GM18505 (cell line): ENCODE results near the gene KCNK4.
A peak's percentile ranks its signal among the peaks of the same experiment; 100 is the strongest.
"Not testable (repeated sequence)": the region's sequence is repeated elsewhere in the genome, so short reads cannot be mapped to it uniquely, and the experiment has no call there.

Experiments used
- ATAC-seq: cut with Tn5 transposase; IDR thresholded peaks from one replicate; pipeline ENCODE4 v1.9.1; 2021; ENCODE audit not compliant: unreplicated experiment
- POLR2A ChIP-seq: IDR thresholded peaks from 4 replicates; pipeline ENCODE4 v1.6.1; 2011; ENCODE audit warnings: borderline replicate concordance; ENCODE audit not compliant: insufficient read depth, insufficient read length; ENCODE audit errors: extremely low read depth

The KCNK4 gene

DNA sequence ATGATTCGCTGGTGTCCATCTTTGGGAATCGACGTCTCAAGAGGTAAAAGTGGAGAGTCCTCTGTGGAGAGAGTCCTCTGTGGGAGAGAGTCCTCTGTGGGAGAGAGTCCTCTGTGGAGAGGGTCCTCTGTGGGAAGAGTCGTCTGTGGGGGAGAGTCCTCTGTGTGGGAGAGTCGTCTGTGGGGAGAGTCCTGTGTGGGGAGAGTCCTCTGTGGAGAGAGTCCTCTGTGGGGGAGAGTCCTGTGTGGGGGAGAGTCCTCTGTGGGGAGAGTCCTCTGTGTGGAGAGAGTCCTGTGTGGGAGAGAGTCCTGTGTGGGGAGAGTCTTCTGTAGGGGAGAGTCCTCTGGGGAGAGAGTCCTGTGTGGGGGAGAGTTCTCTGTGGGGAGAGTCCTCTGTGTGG is 29.9 kb downstream of the KCNK4 start:
- no peak for ATAC-seq
- no peak for TF ChIP-seq POLR2A

DNA sequence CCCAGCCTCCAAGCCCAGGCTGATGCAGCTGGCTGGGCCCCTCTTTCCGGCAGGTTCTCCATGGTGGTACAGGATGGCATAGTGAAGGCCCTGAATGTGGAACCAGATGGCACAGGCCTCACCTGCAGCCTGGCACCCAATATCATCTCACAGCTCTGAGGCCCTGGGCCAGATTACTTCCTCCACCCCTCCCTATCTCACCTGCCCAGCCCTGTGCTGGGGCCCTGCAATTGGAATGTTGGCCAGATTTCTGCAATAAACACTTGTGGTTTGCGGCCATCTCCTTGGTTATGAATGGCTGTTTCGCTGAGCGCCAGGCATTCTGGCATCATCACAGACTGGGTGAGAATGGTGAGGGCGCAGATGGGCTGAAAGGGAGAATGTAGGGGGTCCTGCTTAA is 30.4 kb downstream of the KCNK4 start:
- no peak for TF ChIP-seq POLR2A
- ATAC-seq: no peak

DNA sequence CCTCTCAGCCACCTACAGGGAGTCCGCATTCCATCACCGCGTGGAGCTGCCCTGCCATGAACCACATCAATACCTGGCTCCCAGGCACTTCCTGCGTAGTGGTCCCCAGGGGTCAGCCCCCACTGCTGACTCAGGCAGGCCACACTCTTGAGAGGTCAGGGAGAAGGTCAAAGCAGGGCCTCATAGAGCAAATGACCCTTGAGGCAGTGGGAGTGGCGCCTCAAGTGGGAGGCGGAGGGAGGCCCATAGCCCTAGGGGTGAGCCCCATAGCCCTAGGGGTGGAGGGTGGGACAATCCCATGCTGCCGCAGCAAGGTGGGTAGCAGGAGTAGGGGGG is 31.8 kb downstream of the KCNK4 start:
- ATAC-seq: no peak
- no peak for TF ChIP-seq POLR2A

DNA sequence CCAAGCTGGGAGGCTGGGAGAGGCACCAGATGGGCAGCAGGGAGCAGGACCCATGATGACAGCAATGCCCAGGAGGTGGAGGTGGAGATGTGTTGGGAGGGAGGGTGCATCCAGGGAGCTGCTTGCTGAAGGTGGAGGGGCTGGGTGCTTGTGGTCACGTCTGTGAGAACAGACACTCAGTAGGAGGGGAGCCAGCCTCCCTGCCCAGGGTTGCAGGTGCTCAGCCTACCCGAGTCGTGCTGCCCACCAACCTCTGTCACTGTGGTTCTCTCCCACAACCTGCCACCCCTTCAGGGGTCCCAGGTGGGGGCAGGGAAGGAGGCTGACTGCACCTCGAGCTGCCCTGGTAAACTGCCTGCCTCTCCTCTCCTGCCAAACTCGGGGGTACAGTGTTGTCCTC is 32.3 kb downstream of the KCNK4 start:
- TF ChIP-seq POLR2A: no peak
- no peak for ATAC-seq

DNA sequence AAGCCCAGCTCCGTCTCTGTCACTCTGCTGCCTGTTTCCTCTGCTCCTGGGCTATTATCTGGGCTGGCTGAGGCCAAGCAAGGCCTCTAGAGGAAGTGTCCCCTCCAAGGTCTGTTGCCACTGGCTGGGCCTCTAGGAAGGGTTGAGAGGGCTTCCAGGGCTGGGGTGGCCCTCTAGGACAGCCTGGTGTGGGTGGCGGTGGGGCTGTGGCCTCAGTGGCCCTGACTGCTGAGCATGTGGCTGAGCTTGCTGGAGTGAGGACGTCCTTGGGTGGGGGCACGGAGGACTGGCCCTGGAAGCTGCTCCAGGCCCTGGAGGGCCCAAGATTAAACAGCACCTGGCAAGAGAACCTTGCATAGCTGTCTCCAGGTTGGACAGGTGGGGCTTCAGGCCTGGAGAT is 32.9 kb downstream of the KCNK4 start:
- not testable (repeated sequence) for ATAC-seq

DNA sequence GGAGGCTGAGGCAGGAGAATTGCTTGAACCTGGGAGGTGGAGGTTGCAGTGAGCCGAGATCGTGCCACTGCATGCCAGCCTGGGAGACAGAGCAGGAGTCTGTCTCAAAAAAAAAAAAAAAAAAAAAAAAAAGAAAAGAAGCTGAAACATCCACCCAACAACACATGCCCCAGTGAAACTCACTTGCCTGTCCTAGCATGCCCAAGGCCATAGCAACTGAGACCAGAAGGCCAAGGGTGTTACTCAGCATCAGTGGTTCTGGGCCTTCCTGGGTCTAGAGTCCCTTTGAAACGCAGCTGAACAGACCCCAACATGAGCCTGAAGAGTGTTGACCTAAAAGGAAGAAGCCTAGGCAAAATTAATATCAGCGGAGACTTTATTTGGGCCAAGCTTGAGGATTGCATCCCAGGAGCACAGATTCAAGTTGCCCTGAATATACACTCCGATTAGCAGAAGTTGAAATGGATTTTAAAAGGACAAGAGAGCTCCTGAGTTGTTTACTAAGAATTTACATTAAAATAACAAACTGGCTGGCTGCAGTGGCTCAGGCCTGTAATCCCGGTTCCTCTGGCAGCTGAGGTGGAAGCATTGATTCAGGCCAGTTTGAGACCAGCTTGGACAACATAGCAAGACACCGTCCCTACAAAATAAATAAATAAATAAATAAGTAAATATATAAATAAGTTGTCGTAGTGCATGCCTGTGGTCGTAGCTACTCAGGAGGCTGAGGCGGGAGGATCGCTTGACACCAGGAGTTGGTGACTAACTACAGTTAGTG is 33.8 kb downstream of the KCNK4 start:
- ATAC-seq: no peak
- no peak for TF ChIP-seq POLR2A

DNA sequence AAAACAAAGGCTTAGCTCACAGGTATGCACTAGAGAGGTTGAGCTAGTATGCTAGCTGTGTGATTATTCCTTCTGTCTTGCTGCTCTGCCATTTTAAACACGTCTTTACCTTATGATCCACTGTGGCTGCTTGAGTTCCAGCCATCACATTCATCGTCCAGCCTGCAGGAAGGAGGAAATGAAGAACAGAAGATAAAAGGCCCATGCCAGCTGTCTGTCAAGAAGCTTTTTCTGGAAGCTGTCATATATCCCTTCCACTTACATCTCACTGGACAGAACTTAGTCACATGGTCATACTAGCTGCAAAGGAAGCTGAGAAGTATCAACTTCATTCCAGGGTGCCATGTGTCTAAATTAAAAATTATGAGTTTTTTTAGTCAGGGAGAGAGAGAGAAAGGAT is 36.3 kb downstream of the KCNK4 start:
- ATAC-seq: no peak
- no peak for TF ChIP-seq POLR2A

DNA sequence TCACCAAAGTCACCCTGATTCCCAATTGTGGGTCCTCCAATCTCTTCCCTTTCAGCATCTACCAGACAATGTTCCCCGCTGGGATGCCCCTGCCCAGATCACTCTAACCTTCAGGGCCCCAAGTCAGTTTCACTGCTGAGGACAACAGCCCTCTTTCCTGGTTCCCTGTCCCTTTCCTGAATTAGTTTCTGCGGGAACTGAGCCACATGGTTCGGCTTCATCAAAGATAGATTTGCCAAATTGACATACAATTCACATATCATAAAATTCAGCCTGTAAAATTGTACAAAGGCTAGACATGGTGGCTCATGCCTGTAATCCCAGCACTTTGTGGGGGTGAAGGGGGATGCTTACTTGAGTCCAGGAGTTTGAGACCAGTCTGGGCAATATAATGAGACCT is 36.9 kb downstream of the KCNK4 start:
- ATAC-seq: no peak
- TF ChIP-seq POLR2A: no peak

DNA sequence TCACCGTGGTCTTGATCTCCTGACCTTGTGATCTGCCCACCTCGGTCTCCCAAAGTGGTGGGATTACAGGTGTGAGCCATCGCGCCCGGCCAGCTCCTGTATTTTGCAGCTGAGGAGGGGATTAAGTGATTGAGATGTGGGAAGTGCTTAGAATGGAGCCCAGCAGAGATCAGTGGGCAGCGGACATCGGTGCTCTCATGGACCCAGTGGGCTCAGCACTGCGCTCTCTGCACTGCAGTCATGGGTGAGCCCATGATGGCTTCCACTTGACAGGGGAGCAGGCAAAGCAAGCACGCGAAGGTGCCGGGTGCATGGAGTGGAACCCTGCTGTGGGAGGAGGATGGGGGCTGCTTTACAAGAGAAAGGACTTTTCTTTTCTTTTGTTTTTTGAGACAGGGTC is 39.8 kb downstream of the KCNK4 start:
- no peak for ATAC-seq
- TF ChIP-seq POLR2A: no peak

DNA sequence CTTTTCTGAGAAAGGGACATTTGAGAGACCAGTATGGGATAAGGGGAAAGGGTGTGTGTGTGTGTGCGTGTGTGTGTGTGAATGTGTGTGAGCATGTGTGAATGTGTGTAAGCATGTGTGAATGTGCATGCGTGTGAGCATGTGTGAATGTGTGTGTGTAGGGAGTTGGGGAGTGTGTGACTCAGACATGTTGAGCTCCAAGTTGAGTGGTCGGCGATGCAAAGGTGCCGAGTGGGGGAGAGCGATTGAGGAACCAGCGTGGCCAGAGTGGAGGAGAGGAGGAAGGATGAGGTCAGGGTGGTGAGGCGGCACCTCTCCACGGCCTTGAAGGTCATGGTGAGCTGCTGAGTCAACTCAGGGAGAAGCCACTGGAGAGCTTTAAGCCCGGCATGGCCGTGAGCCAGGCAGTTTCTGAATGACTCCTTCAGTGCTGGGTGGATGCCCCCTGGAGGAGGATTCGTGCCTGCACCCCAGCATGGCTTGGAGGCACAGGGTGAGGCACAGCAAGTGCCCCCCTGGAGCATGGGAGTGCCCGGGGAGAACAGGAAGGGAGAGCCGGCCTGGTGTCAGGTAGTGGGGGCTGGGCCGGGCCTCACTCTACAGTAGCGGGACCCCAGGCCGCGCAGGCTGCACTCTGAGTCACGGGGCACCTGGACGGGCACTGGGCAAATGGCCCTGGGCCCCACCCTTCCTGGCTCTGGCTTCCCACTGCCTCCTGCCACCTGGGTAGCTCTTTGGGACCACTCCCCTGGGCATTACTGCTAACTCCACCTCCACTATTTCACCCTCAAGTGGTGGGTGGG is 40.7 kb downstream of the KCNK4 start:
- ATAC-seq: peak; percentile 36
- no peak for TF ChIP-seq POLR2A

DNA sequence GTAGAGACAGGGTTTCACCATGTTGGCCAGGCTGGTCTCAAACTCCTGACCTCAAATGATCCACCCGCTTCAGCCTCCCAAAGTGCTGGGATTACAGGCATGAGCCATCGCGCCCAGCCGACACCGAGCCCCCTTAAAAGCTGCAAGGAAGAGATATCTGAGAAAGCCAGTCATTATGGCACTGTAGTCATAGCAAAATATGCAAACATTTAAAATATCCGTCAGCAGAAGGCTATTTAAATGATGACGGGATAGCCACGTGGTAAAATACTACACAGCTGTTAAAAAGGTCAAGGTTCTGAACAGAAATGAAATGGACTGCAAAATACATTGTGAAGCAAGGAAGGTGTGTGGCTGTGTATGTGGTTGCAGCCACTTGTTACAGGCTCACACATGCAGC is 42.5 kb downstream of the KCNK4 start:
- no peak for ATAC-seq
- TF ChIP-seq POLR2A: no peak

DNA sequence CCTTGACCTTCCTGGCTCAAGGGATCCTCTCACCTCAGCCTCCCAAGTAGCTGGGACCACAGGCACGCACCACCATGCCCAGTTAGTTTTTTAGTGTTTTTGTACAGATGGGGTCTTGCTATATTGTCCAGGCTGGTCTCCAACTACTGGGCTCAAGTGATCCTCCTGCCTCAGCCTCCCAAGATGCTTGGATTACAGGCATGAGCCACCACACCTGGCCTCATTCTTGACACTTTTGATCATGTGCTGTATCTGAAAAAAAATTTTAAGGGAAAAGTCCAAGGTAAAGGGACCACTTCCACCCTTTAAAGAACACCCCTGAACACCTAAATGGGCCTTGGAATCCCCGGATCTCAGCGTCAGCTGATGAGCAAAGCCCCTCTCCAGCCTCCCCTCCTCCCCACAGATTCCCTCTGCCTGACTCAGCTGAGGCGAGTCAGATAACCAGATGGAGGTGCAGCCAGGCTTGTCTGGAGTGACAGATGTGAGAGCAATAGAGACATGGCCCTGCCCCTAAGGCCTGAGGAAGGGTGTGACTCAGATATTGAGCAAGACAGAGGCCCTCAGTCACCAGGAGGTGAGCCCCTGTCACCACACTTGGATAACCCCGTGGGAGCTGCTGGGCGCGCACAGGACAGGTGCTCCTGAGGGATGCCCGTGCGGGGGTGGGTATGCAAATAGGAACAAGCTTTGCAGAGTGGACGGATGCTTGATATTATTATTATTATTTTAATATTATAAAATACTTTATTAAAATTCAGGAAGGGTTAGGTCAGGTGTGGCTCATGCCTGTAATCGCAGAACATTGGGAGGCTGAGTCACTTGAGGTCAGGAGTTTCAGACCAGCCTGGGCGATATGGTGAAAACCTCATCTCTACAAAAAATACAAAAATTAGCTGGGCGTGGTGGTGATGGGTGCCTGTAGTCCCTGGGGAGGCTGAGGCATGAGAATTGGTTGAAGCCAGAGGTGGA is 43.9 kb downstream of the KCNK4 start:
- ATAC-seq: peak; percentile 77
- TF ChIP-seq POLR2A: no peak

DNA sequence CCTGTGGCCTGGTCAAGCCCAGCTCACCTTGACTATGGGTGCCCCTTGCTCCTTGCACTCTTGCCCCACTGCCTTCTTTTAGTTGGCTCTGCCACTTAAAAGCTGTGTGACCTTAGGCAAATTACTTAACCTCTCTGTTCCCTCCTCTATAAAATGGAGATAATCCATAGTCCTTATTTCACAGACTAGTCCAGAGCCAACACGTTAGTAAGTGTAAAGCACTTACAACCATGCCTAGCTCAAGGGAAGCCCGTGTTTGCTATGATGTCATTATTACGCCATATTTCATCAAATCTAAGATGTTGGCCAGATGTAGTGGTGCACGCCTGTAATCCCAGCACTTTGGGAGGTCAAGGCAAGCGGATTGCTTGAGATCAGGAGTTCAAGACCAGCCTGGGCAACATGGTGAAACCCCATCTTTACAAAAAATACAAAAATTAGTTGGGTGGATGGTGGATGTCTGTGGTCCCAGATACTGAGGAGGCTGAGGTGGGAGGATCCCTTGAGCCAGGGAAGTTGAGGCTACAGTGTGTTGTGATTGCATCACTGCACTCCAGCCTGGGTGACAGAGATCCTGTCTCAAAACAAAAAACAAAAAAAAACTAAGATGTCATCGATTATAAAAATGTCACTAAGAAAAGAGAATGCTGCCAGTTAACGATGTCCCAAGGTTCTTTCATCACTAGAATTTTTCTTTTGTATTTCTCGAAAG is 46.6 kb downstream of the KCNK4 start:
- ATAC-seq: no peak
- TF ChIP-seq POLR2A: no peak
